Activated CD4-positive, alpha-beta T cell treated with anti-CD3 and anti-CD28 coated beads, Interleukin-10, Interleukin-2, amounts not matched to agents 100 ng/mL and 50 ng/mL, durations not matched to agents 16 hours and 8 hours (primary cell): ENCODE data around the gene GREB1L.

Source experiments
- DNase-seq: peaks from one replicate; pipeline ENCODE4 v3.0.0-alpha.2; 2020

The GREB1L gene

GRCh38 chr18:21496277-21496835, 254.3 kb downstream of the GREB1L start:
- DNase-seq = no peak

GRCh38 chr18:21499997-21500396, 258.0 kb downstream of the GREB1L start:
- DNase-seq = no peak

GRCh38 chr18:21502661-21503060, 260.6 kb downstream of the GREB1L start:
- DNase-seq = no peak

GRCh38 chr18:21507913-21508701, 266.1 kb downstream of the GREB1L start:
- DNase-seq = no peak

- no peak for DNase-seq
Observed at GRCh38 chr18:21509062-21509461, 267.0 kb downstream of the GREB1L start.

GRCh38 chr18:21513292-21513691, 271.3 kb downstream of the GREB1L start:
- DNase-seq = no peak

- no peak for DNase-seq
Observed at GRCh38 chr18:21513741-21514140, 271.7 kb downstream of the GREB1L start.

GRCh38 chr18:21522530-21522929, 280.5 kb downstream of the GREB1L start:
- no peak for DNase-seq

GRCh38 chr18:21525916-21526315, 283.9 kb downstream of the GREB1L start:
- DNase-seq = no peak

- no peak for DNase-seq
Observed at GRCh38 chr18:21526463-21526862, 284.4 kb downstream of the GREB1L start.

GRCh38 chr18:21534327-21534726, 292.3 kb downstream of the GREB1L start:
- DNase-seq = no peak

GRCh38 chr18:21538230-21538629, 296.2 kb downstream of the GREB1L start:
- DNase-seq = no peak

- DNase-seq = no peak
Observed at GRCh38 chr18:21546423-21546822, 304.4 kb downstream of the GREB1L start.

- no peak for DNase-seq
Observed at GRCh38 chr18:21548647-21549046, 306.6 kb downstream of the GREB1L start.

GRCh38 chr18:21550510-21550970, 308.5 kb downstream of the GREB1L start:
- no peak for DNase-seq

- DNase-seq = no peak
Observed at GRCh38 chr18:21557607-21558253, 315.7 kb downstream of the GREB1L start.

- DNase-seq = no peak
Observed at GRCh38 chr18:21559195-21559594, 317.2 kb downstream of the GREB1L start.

GRCh38 chr18:21571772-21572171, 329.7 kb downstream of the GREB1L start:
- DNase-seq = no peak
